Caco-2 (cell line): ENCODE data around the gene CALM1. TPM values are rescaled to one million over a fixed set of nuclear protein-coding genes. Genes with fewer than 3 reads are reported as not detected.

Source experiments
- BruUV-seq: library from RNA; stranded (reverse); fragments of 400-500 nt; replicated peaks from 2 replicates; lab custom pipeline; 2021; lab: Mats Ljungman, UMichigan
- CTCF ChIA-PET: fragments of 300-600 bp; sonication (Branson Sonifier 250); formaldehyde crosslinking; loops from one replicate; lab custom pipeline; 2022; ENCODE audit warnings: antibody characterized with exemption; lab: Charles Lee
- POLR2A ChIA-PET: fragments of 300-600 bp; sonication (Branson Sonifier 250); formaldehyde crosslinking; loops from one replicate; lab custom pipeline; 2022; ENCODE audit warnings: antibody characterized with exemption; lab: Charles Lee
- DNase-seq, 2 experiments: peaks; one replicate each; pipeline versions ENCODE4 v3.0.0 to v3.0.0-alpha.2; 2020 to 2022
- H3K27me3 ChIP-seq: replicated peaks from 2 replicates; pipeline ENCODE4 v1.6.0; 2011; ENCODE audit warnings: low read length; ENCODE audit not compliant: control insufficient read depth, insufficient read depth
- H3K36me3 ChIP-seq: 2 replicates; pipeline ENCODE4 v1.5.1; 2011; ENCODE audit warnings: low read length; ENCODE audit not compliant: control insufficient read depth, insufficient read depth
- H3K4me1 ChIP-seq: fragments of 250-450 bp; sonication (Bioruptor Pico); 2 replicates; pipeline ENCODE4 v1.5.1; 2020; ENCODE audit warnings: mild to moderate bottlenecking
- H3K4me3 ChIP-seq: 2 replicates; pipeline ENCODE4 v1.5.1; 2011; ENCODE audit warnings: low read depth, mild to moderate bottlenecking, control low read depth, low read length
- H3K9me3 ChIP-seq: fragments of 250-450 bp; sonication (Bioruptor Pico); 2 replicates; pipeline ENCODE4 v1.5.1; 2020; ENCODE audit warnings: mild to moderate bottlenecking, moderate library complexity
- H3K27ac Mint-ChIP-seq: one replicate; pipeline ENCODE4 v1.8.0; 2022; ENCODE audit warnings: mixed read lengths; ENCODE audit not compliant: unreplicated experiment
- H3K27me3 Mint-ChIP-seq: one replicate; pipeline ENCODE4 v1.8.0; 2022; ENCODE audit warnings: mixed read lengths; ENCODE audit not compliant: insufficient read depth, unreplicated experiment
- H3K36me3 Mint-ChIP-seq: one replicate; pipeline ENCODE4 v1.8.0; 2022; ENCODE audit warnings: mild to moderate bottlenecking, mixed read lengths; ENCODE audit not compliant: insufficient read depth, unreplicated experiment
- H3K4me1 Mint-ChIP-seq: one replicate; pipeline ENCODE4 v1.8.0; 2022; ENCODE audit warnings: low read depth, mixed read lengths; ENCODE audit not compliant: unreplicated experiment
- H3K4me3 Mint-ChIP-seq: one replicate; pipeline ENCODE4 v1.8.0; 2022; ENCODE audit warnings: mild to moderate bottlenecking, moderate library complexity, mixed read lengths; ENCODE audit not compliant: unreplicated experiment
- H3K9me3 Mint-ChIP-seq: one replicate; pipeline ENCODE4 v1.8.0; 2022; ENCODE audit warnings: mixed read lengths; ENCODE audit not compliant: unreplicated experiment
- intact Hi-C: fragments of 100-400 bp; cut with micrococcal nuclease; formaldehyde crosslinking; loops from one replicate; pipeline ENCODE4 v1.10.0; 2022; ENCODE audit not compliant: unreplicated experiment
- total RNA-seq: library from RNA; stranded (reverse); gene quantifications from 2 replicates; pipeline ENCODE4 v1.2.3, GENCODE V29; 2022
- TF ChIP-seq, protein P1 (sequence below), 2 experiments: fragments of 200-600 bp in 1 of 2; IDR thresholded peaks; 1 replicate in 1 of 2; 2 replicates in 1 of 2; pipeline versions ENCODE4 v1.5.1 to v1.8.0; 2011 to 2022; ENCODE audit warnings: antibody characterized with exemption in 1 of 2, control low read depth in 1 of 2, inconsistent platforms in 1 of 2, low read depth in 1 of 2, low read length in 1 of 2, mild to moderate bottlenecking in 1 of 2, moderate library complexity in 1 of 2; ENCODE audit not compliant: insufficient read depth in 1 of 2, severe bottlenecking in 1 of 2, unreplicated experiment in 1 of 2

Gene CALM1
- total RNA-seq, 1 experiment from 2014 or later, result 437 TPM

DNA sequence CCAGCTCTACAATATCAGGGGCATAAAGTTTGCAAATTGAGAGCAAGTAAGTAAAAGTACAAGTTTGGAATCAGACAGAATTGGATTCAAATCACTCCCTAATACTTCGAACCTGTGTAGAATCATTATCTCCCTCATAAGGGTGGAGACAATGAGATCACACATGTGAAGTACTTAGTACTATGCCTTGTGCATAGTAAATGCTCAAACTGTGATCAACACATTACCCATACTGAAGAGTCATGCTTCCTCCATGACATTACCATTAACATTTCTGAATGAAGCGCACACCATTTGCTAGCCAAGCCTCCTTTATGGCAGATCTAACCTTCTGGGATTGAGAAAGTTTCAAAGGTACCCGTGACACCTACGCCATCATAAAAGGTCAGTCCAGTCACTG, 38.5 kb upstream of the CALM1 start:
- no TSS peak for BruUV-seq
- H3K27me3 Mint-ChIP-seq, result no peaks in the 10 kb centered on the region
- POLR2A ChIA-PET, result no interaction called here
- Histone ChIP-seq H3K4me1 (peaks cover 15% of the 10 kb centered on the region), H3K9me3 (no peaks in the 10 kb centered on the region), H3K36me3 (no peaks in the 10 kb centered on the region; the same call in 1 of the 2 replicates), H3K27me3 (no peaks in the 10 kb centered on the region), H3K4me3 (no peak overlapping the region)
- CTCF ChIA-PET, result no interaction called here
- TF ChIP-seq, protein P1, sequence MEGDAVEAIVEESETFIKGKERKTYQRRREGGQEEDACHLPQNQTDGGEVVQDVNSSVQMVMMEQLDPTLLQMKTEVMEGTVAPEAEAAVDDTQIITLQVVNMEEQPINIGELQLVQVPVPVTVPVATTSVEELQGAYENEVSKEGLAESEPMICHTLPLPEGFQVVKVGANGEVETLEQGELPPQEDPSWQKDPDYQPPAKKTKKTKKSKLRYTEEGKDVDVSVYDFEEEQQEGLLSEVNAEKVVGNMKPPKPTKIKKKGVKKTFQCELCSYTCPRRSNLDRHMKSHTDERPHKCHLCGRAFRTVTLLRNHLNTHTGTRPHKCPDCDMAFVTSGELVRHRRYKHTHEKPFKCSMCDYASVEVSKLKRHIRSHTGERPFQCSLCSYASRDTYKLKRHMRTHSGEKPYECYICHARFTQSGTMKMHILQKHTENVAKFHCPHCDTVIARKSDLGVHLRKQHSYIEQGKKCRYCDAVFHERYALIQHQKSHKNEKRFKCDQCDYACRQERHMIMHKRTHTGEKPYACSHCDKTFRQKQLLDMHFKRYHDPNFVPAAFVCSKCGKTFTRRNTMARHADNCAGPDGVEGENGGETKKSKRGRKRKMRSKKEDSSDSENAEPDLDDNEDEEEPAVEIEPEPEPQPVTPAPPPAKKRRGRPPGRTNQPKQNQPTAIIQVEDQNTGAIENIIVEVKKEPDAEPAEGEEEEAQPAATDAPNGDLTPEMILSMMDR (IDR thresholded peaks at IDR 0.05; ENCODE audit: insufficient read depth in 1 of 2, low read depth in 1 of 2, low read length in 1 of 2, severe bottlenecking in 1 of 2, unreplicated experiment in 1 of 2), result no peak
- intact Hi-C loops, result no loop called here
- no peak for DNase-seq
- no peak overlapping the region for H3K27ac Mint-ChIP-seq
- H3K4me3 Mint-ChIP-seq, result no peak overlapping the region
- H3K36me3 Mint-ChIP-seq, result no peaks in the 10 kb centered on the region
- no peaks in the 10 kb centered on the region for H3K4me1 Mint-ChIP-seq
- peaks cover 10% of the 10 kb centered on the region for H3K9me3 Mint-ChIP-seq

GRCh38 chr14:90361865-90362557, 34.8 kb upstream of the CALM1 start:
- CTCF ChIA-PET, result no interaction called here
- no peaks in the 10 kb centered on the region; the same call in 1 of the 2 replicates for H3K36me3 ChIP-seq
- POLR2A ChIA-PET, result no interaction called here
- Mint-ChIP-seq H3K4me3 (no peak overlapping the region), H3K9me3 (peaks cover 10% of the 10 kb centered on the region), H3K27me3 (no peaks in the 10 kb centered on the region), H3K4me1 (peaks cover 6% of the 10 kb centered on the region), H3K36me3 (no peaks in the 10 kb centered on the region), H3K27ac (no peak overlapping the region)
- no peaks in the 10 kb centered on the region for H3K27me3 ChIP-seq
- BruUV-seq, result no TSS peak
- no peak overlapping the region for H3K4me3 ChIP-seq
- intact Hi-C loops, result no loop called here
- no peak for DNase-seq
- peaks cover 20% of the 10 kb centered on the region for H3K4me1 ChIP-seq
- H3K9me3 ChIP-seq, result no peaks in the 10 kb centered on the region
- TF ChIP-seq, protein P1 (IDR thresholded peaks at IDR 0.05; ENCODE audit: insufficient read depth in 1 of 2, low read depth in 1 of 2, low read length in 1 of 2, severe bottlenecking in 1 of 2, unreplicated experiment in 1 of 2), result no peak

- TF ChIP-seq, protein P1 (IDR thresholded peaks at IDR 0.05; ENCODE audit: insufficient read depth in 1 of 2, low read depth in 1 of 2, low read length in 1 of 2, severe bottlenecking in 1 of 2, unreplicated experiment in 1 of 2), result no peak
- Mint-ChIP-seq H3K9me3 (peaks cover 10% of the 10 kb centered on the region), H3K4me1 (peaks cover 6% of the 10 kb centered on the region), H3K36me3 (no peaks in the 10 kb centered on the region), H3K4me3 (no peak overlapping the region), H3K27ac (no peak overlapping the region), H3K27me3 (no peaks in the 10 kb centered on the region)
- CTCF ChIA-PET, result no interaction called here
- intact Hi-C loops, result no loop called here
- POLR2A ChIA-PET, result no interaction called here
- Histone ChIP-seq H3K27me3 (no peaks in the 10 kb centered on the region), H3K9me3 (no peaks in the 10 kb centered on the region), H3K36me3 (no peaks in the 10 kb centered on the region; the same call in 1 of the 2 replicates), H3K4me3 (no peak overlapping the region), H3K4me1 (peaks cover 20% of the 10 kb centered on the region)
- BruUV-seq, result no TSS peak
- no peak for DNase-seq
Observed at GRCh38 chr14:90362558-90362896, 34.3 kb upstream of the CALM1 start.
